IMR-90 (cell line): ENCODE data around the gene TM2D1. TPM values are rescaled to one million over a fixed set of nuclear protein-coding genes. Genes with fewer than 3 reads are reported as not detected.

ENCODE experiments used
- ATAC-seq: fragments of 200-7000 bp; cut with Tn5 transposase; 2 replicates; pipeline ENCODE4 v1.9.1; 2020; ENCODE audit warnings: low read depth, mild to moderate bottlenecking, moderate library complexity
- BruUV-seq: library from RNA; stranded (reverse); fragments of 400-500 nt; replicated peaks from 2 replicates; lab custom pipeline; 2021; lab: Mats Ljungman, UMichigan
- CTCF ChIA-PET: fragments of 300-600 bp; formaldehyde crosslinking; extraction: SDS; loops from one replicate; lab custom pipeline; 2021; ENCODE audit warnings: antibody characterized with exemption; lab: Yijun Ruan, JAX
- POLR2A ChIA-PET: fragments of 300-600 bp; sonication (Branson Sonifier 250); formaldehyde crosslinking; loops from one replicate; lab custom pipeline; 2022; ENCODE audit warnings: antibody characterized with exemption; ENCODE audit not compliant: unreplicated experiment; lab: Charles Lee
- DNase-seq: peaks from one replicate; pipeline ENCODE4 v3.0.0; 2013
- H2AFZ ChIP-seq: replicated peaks from 2 replicates; pipeline ENCODE3; 2013; ENCODE audit warnings: low read length, mild to moderate bottlenecking; ENCODE audit not compliant: poor library complexity
- H2AK5ac ChIP-seq: 2 replicates; pipeline ENCODE4 v1.6.1; 2013; ENCODE audit warnings: low read depth, low read length, inconsistent platforms
- H2AK9ac ChIP-seq: replicated peaks from 2 replicates; pipeline ENCODE3; 2013; ENCODE audit warnings: mild to moderate bottlenecking, low read depth, low read length, moderate library complexity; ENCODE audit not compliant: poor library complexity
- H2BK120ac ChIP-seq: 2 replicates; pipeline ENCODE4 v1.6.1; 2013; ENCODE audit warnings: low read depth, low read length, inconsistent platforms
- H2BK15ac ChIP-seq: 3 replicates; pipeline ENCODE4 v1.6.1; 2013; ENCODE audit warnings: low read depth, low read length, inconsistent platforms
- H2BK20ac ChIP-seq: 2 replicates; pipeline ENCODE4 v1.6.1; 2013; ENCODE audit warnings: low read depth, mild to moderate bottlenecking, inconsistent platforms, low read length, moderate library complexity
- H2BK5ac ChIP-seq: 2 replicates; pipeline ENCODE4 v1.6.1; 2013; ENCODE audit warnings: mild to moderate bottlenecking, low read depth, low read length, inconsistent platforms; ENCODE audit not compliant: poor library complexity, severe bottlenecking
- H3K14ac ChIP-seq: replicated peaks from 2 replicates; pipeline ENCODE4 v1.6.1; 2013; ENCODE audit warnings: low read depth, low read length, inconsistent platforms
- H3K18ac ChIP-seq: 2 replicates; pipeline ENCODE4 v1.6.1; 2013; ENCODE audit warnings: low read depth, low read length, control low read depth
- H3K23ac ChIP-seq: 2 replicates; pipeline ENCODE4 v1.6.1; 2013; ENCODE audit warnings: low read depth, low read length, inconsistent platforms
- H3K27ac ChIP-seq: 2 replicates; pipeline ENCODE4 v1.5.1; 2013; ENCODE audit warnings: mild to moderate bottlenecking, control low read depth, low read length; ENCODE audit not compliant: insufficient read depth
- H3K27me3 ChIP-seq: 2 replicates; pipeline ENCODE4 v1.6.1; 2013; ENCODE audit warnings: low read length; ENCODE audit not compliant: control insufficient read depth, insufficient read depth
- H3K36me3 ChIP-seq: 2 replicates; pipeline ENCODE4 v1.6.1; 2013; ENCODE audit warnings: low read length, mixed read lengths; ENCODE audit not compliant: control insufficient read depth, insufficient read depth
- H3K4ac ChIP-seq: 2 replicates; pipeline ENCODE4 v1.6.1; 2013; ENCODE audit warnings: low read depth, low read length, inconsistent platforms
- H3K4me1 ChIP-seq: 2 replicates; pipeline ENCODE4 v1.6.1; 2013; ENCODE audit warnings: low read length, mixed read lengths; ENCODE audit not compliant: control insufficient read depth, insufficient read depth
- H3K4me2 ChIP-seq: 2 replicates; pipeline ENCODE4 v1.6.1; 2013; ENCODE audit warnings: low read depth, mild to moderate bottlenecking, control low read depth, low read length, moderate library complexity
- H3K4me3 ChIP-seq: 2 replicates; pipeline ENCODE4 v1.5.1; 2013; ENCODE audit warnings: low read depth, mild to moderate bottlenecking, control low read depth, low read length, moderate library complexity; ENCODE audit not compliant: insufficient read depth
- H3K56ac ChIP-seq: 2 replicates; pipeline ENCODE4 v1.6.1; 2013; ENCODE audit warnings: low read length, inconsistent platforms; ENCODE audit not compliant: insufficient read depth; ENCODE audit errors: extremely low read depth
- H3K79me1 ChIP-seq, 2 experiments: 2 replicates each; pipeline ENCODE4 v1.6.1; 2013; ENCODE audit warnings: low read length in 2 of 2, inconsistent platforms in 1 of 2, low read depth in 1 of 2
- H3K9ac ChIP-seq: 2 replicates; pipeline ENCODE4 v1.6.1; 2013; ENCODE audit warnings: low read depth, low read length, control low read depth
- H3K9me1 ChIP-seq: 2 replicates; pipeline ENCODE4 v1.6.1; 2013; ENCODE audit warnings: low read length, inconsistent platforms; ENCODE audit not compliant: insufficient read depth
- H3K9me3 ChIP-seq: 2 replicates; pipeline ENCODE4 v1.6.1; 2013; ENCODE audit warnings: low read length; ENCODE audit not compliant: control insufficient read depth, insufficient read depth
- H4K20me1 ChIP-seq: 2 replicates; pipeline ENCODE4 v1.6.1; 2013; ENCODE audit warnings: low read length, inconsistent platforms; ENCODE audit not compliant: insufficient read depth
- H4K5ac ChIP-seq: 2 replicates; pipeline ENCODE4 v1.6.1; 2013; ENCODE audit warnings: mild to moderate bottlenecking, low read depth, low read length, control low read depth
- H4K8ac ChIP-seq, 2 experiments: 2 replicates each; pipeline ENCODE4 v1.6.1; 2013; ENCODE audit warnings: low read depth in 2 of 2, low read length in 2 of 2, control low read depth in 1 of 2, inconsistent platforms in 1 of 2
- H4K91ac ChIP-seq: 2 replicates; pipeline ENCODE4 v1.6.1; 2013; ENCODE audit warnings: low read depth, low read length, inconsistent platforms; ENCODE audit not compliant: insufficient read depth
- CEBPB ChIP-seq: IDR thresholded peaks from 2 replicates; pipeline ENCODE4 v1.6.1; 2012; ENCODE audit warnings: low read depth, low read length, improper control_type of control experiment
- CHD1 ChIP-seq: IDR thresholded peaks from 2 replicates; pipeline ENCODE4 v1.6.1; 2012; ENCODE audit warnings: low read depth, low read length, improper control_type of control experiment
- ELK1 ChIP-seq: fragments of 150-350 bp; IDR thresholded peaks from 2 replicates; pipeline ENCODE4 v1.6.1; 2016; ENCODE audit warnings: low read depth, mild to moderate bottlenecking, low read length, moderate library complexity, borderline replicate concordance
- FOS ChIP-seq: fragments of 150-350 bp; IDR thresholded peaks from 2 replicates; pipeline ENCODE4 v1.6.1; 2016; ENCODE audit warnings: low read depth, low read length
- MAFK ChIP-seq: IDR thresholded peaks from 2 replicates; pipeline ENCODE4 v1.6.1; 2012; ENCODE audit warnings: low read depth, low read length, improper control_type of control experiment
- MAZ ChIP-seq: IDR thresholded peaks from 2 replicates; pipeline ENCODE4 v1.6.1; 2012; ENCODE audit warnings: low read depth, mild to moderate bottlenecking, low read length, improper control_type of control experiment, moderate library complexity, borderline replicate concordance
- NFE2L2 ChIP-seq: fragments of 150-350 bp; IDR thresholded peaks from 2 replicates; pipeline ENCODE4 v1.6.1; 2016; ENCODE audit warnings: low read depth, mild to moderate bottlenecking, low read length
- RCOR1 ChIP-seq: IDR thresholded peaks from 2 replicates; pipeline ENCODE4 v1.6.1; 2012; ENCODE audit warnings: mild to moderate bottlenecking, low read length, improper control_type of control experiment; ENCODE audit not compliant: insufficient replicate concordance
- SMC3 ChIP-seq: fragments of 150-350 bp; IDR thresholded peaks from 2 replicates; pipeline ENCODE4 v1.6.1; 2016; ENCODE audit warnings: low read depth, mild to moderate bottlenecking, antibody characterized with exemption, low read length, moderate library complexity
- WGBS, 2 experiments: methylation state at CpG; one replicate each; pipeline versions ENCODE4 v1.1.5 to v1.1.7; 2013; ENCODE audit warnings: missing lambda C conversion rate in 2 of 2; ENCODE audit not compliant: insufficient read length in 1 of 2; ENCODE audit errors: extremely low coverage in 2 of 2; 5-methylcytosine and 5-hydroxymethylcytosine counted together
- dilution Hi-C: fragments of 300-500 bp; cut with HindIII; formaldehyde crosslinking; loops from one replicate; pipeline ENCODE4 v1.14.3; 2018; ENCODE audit warnings: low sequenced_read_pairs; ENCODE audit not compliant: unreplicated experiment
- in situ Hi-C: fragments of 300-500 bp; cut with MboI; formaldehyde crosslinking; loops from 3 replicates; pipeline ENCODE4 v1.14.3; 2019; ENCODE audit warnings: low sequenced_read_pairs, inconsistent platforms, mixed read lengths
- intact Hi-C: fragments of 100-400 bp; cut with micrococcal nuclease; formaldehyde crosslinking; loops from 2 replicates; pipeline ENCODE4 v1.10.0; 2022
- polyA plus RNA-seq, 3 experiments: library from polyadenylated mRNA; depleted of rRNA; stranded (reverse); fragments of >200 nt; gene quantifications; 2 replicates each; pipeline ENCODE4 v1.2.3, GENCODE V29; 2012; ENCODE audit warnings: low replicate concordance in 1 of 3
- total RNA-seq: library from RNA; depleted of rRNA; stranded (reverse); fragments of >200 nt; gene quantifications from 2 replicates; pipeline ENCODE4 v1.2.3, GENCODE V29; 2012

Gene TM2D1
- total and polyA plus RNA-seq, 2 of the 4 experiments (the other 2 are of a cell fraction): 14.3 to 32.7 TPM

- H3K9me3 ChIP-seq: no peaks in the 10 kb centered on the region
- H3K18ac ChIP-seq: no peak overlapping the region
- no peak for TF ChIP-seq MAZ
- TF ChIP-seq CEBPB: 0 out of 2 replicates have a peak, but pooled peaks have one; percentile 0
- TF ChIP-seq ELK1: no peak
- no peak for TF ChIP-seq CHD1
- no peak for TF ChIP-seq SMC3
- TF ChIP-seq FOS: no peak
- no peak for TF ChIP-seq RCOR1
- no peak for TF ChIP-seq MAFK
- TF ChIP-seq NFE2L2: no peak
- no CpG with 5 or more reads among the region's 2 CpGs for WGBS, 2 experiments
- H3K79me1 ChIP-seq: no peaks in the 10 kb centered on the region
- no peak overlapping the region for H2BK120ac ChIP-seq
- H3K4me2 ChIP-seq: no peak overlapping the region
- no peaks in the 10 kb centered on the region for H3K9me1 ChIP-seq
- H2BK20ac ChIP-seq: no peak overlapping the region
- no peak overlapping the region for H2AFZ ChIP-seq
- no peak overlapping the region for H2AK5ac ChIP-seq
- H3K27me3 ChIP-seq: no peaks in the 10 kb centered on the region
- no peak overlapping the region for H3K27ac ChIP-seq
- H3K9ac ChIP-seq: no peak overlapping the region
- H2AK9ac ChIP-seq: no peak overlapping the region
- no peak overlapping the region for H3K23ac ChIP-seq
- CTCF ChIA-PET: no interaction called here
- intact Hi-C loops: no loop called here
- no peak overlapping the region for H4K5ac ChIP-seq
- no peak overlapping the region for H4K91ac ChIP-seq
- no peaks in the 10 kb centered on the region for H4K20me1 ChIP-seq
- in situ Hi-C loops: no loop called here
- BruUV-seq: no TSS peak
- no peaks in the 10 kb centered on the region for H3K36me3 ChIP-seq
- H3K4me3 ChIP-seq: no peak overlapping the region
- DNase-seq: peak; percentile 63
- H2BK5ac ChIP-seq: no peak overlapping the region
- H2BK15ac ChIP-seq: no peak overlapping the region
- H3K4ac ChIP-seq: no peak overlapping the region
- no peak overlapping the region for H3K14ac ChIP-seq
- POLR2A ChIA-PET: no interaction called here
- H3K56ac ChIP-seq: no peak overlapping the region
- dilution Hi-C loops: no loop called here
- H3K4me1 ChIP-seq: no peaks in the 10 kb centered on the region
- peak; percentile 59 for ATAC-seq
- H4K8ac ChIP-seq: no peak overlapping the region
These were observed 33.0 kb upstream of the TM2D1 start for GRCh38 chr1:61757950-61758349.
